GM21717 (cell line): Measurements from ENCODE around the gene HK3.
"Not testable (repeated sequence)": the region's sequence is repeated elsewhere in the genome, so short reads cannot be mapped to it uniquely, and the experiment has no call there.

Source experiments
- ATAC-seq: cut with Tn5 transposase; IDR thresholded peaks from one replicate; pipeline ENCODE4 v1.9.1; 2021; ENCODE audit warnings: mild to moderate bottlenecking, moderate library complexity; ENCODE audit not compliant: unreplicated experiment

HK3 gene

DNA sequence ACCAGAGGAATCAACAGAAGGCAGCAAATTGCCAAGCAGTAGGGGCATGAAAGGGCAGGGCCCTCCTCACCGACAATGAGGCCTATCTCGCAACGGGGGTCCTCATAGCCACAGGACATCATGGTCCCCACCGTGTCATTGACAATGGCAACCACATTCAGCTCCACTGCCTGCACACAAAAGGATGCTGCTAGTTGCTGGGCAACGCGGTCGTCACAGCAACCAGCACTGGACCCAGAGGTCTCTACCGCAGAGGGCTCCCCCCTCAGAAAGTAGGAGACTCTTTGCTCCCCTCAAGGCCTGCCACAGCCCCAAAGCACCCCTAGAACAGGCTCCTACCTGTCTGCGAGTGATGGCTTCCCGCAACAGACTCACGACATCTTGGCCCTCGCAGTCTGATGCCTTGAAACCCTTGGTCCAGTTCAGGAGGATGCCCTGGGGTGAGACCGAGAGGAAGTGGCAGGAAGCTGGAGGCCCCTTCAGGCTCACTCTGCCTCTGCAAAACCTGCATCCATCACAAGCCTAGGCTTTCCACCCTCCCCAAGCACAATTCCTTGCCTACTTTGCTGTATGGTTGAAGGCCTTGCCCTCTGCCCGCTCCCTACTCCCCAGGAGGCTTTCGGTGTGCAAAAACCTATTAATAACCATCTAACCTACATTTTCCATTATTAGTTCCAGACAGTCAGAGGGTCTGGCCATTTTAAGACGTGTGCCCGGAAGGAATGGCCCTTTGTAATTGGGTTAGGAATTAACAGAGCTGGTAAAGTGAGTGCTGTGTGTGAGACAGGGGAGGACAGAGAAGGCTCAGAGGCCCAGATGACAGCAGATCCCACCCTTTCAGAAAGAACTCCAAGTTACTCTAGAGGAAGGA, 15.2 kb downstream of the HK3 start:
- no peak for ATAC-seq

DNA sequence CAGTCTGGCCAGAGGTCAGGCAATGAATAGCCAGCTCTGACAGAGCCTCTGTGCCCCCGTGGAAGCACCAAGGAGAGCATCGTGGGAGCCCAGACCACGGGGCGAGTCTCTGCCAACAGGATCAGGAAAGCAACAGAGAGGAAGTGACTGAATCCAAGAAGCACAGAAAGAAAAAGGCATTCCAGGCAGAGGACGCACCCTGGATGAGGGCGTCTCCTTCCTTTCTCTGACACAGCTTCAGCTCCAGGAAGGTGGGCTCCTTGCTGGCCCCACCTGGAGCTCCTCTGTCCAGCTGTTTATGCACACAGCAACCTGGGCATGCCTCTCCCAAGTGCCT, 16.6 kb downstream of the HK3 start:
- no peak for ATAC-seq

DNA sequence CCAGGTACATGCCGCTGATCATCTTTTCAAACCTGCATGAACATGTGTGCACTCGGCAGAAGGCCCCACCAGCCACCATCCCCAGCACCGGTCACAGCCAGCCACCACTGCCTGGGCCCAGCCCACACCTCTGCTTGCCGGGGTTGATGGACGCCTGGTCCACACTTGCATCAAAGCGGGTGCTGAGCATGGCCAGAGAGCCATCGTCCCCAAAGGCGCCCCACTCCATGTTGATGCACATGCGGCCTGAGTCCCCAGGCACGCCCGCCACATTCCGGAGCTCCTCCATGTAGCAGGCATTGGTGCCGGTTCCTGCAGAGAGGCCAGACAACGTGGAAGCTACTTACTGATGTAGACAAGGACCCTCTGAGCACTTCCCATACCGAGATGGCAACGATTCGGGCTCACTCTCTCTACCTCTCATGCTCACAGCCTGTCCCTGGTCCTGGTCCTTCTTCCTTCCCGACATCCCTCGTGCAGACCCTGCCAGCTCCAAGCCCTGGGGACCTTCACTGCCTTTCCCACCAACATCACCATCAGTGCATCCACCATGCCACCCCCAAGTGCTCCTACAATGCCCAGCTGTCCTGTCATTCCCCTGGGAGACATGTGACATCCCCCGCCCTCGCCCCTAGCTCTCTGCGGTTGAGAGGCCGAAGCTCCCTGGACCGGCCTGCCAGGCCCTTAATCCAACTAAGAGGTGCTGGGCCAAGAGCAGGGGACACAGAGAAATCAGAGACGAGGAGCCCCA, 17.2 kb downstream of the HK3 start:
- no peak for ATAC-seq

DNA sequence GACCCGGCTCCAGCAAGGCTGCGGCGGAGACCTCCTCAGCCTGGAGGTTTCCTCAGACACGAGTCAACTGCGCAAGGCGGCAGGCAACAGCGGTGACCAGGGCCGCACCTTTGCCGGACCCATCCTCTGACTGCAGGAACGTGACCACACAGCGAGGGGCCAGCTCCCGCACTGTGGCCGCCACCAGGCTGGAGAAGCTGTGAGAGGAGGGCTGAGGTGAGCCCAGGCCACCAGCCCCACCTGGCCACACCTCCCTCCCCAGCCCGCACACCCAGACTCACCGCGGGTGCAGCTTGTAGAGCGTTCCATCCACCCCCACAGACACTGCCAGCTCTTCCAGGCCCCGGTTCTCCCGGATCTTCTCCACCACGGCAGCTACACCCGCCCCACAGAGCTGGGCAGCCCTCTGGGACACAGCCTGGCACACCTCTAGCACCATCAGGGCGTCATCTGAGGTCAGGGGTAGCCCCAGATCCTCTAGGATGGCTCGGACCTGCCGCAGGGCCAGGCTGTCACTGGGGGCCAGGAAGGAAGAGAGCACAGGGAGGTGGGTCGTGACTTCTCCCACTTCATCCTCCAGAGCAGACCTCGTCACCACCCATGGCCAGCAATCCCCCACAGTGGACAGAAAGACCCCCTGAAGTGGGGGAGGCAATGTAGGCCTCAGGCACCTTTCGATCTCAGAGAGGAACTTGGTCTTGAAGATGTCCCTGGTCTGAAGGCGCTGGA, 18.0 kb downstream of the HK3 start:
- no peak for ATAC-seq

DNA sequence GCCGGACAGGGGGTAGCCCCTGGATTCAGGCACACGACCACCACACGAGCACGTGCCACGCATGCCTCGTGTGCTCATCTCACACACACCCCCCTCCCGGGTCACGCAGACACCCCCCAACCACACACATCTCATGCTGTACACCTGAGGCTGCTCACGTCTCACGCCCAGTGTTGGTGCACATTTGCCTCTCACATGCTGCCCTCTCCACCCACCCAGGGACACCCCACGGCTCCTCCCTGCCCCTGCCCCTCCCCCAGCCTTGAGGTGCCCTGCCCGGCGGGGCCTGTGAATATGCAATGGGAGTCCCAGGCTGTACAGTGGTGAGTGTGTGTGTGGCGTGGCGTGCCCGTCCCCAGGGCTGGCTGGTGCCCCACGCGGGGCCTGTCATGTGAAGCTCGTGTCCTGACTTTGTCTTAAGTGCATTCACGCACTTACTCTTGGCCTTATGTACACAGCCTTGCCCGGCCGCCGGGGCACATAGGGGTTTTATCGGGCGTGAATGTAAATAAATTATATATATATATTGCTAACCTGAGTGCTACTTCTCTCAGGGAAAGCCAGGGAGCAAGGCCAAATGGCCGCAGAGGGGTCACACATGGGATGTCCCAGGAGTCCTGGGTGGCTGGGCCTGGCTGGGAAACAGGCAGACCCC, 18.7 kb downstream of the HK3 start:
- ATAC-seq, result no peak

- ATAC-seq, result no peak
Measured at GRCh38 chr5:176879663-176880361, 19.3 kb downstream of the HK3 start.

DNA sequence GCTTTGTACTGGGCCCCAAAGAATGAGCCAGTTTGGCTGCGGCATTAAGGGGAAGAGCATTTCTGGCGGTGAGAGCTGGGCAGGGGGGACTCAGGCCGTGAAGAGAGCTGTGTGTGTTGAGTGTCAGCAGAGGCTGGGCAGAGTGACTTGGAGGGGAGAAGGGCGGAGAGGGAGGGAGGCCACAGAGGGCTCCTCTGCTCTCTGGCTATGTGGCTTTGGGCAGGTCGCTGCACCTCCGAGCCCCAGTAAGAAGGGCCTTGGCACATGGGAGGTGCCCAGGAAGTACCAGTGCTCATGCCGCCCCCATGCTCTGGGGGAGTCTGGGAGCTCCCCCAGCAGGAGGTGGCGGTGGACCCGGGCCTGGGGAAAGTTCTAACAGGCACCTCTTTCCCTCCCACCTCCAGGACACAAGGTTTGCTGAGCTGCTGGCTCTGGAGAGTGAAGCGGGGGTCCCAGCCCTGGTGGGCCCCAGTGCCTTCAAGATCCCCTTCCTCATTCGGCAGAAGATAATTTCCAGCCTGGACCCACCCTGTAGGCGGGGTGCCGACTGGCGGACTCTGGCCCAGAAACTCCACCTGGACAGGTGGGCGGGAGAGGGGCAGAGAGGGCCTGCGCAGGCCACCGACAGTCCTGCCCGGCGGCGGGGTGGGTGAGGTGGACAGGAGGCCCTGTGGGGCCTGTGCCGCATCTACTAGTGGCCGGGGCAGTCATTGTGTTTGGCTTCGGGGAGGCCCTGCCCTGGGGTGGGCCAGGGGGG, 20.1 kb downstream of the HK3 start:
- ATAC-seq, result no peak

- ATAC-seq, result no peak
Measured at GRCh38 chr5:176878463-176878862, 20.7 kb downstream of the HK3 start.

DNA sequence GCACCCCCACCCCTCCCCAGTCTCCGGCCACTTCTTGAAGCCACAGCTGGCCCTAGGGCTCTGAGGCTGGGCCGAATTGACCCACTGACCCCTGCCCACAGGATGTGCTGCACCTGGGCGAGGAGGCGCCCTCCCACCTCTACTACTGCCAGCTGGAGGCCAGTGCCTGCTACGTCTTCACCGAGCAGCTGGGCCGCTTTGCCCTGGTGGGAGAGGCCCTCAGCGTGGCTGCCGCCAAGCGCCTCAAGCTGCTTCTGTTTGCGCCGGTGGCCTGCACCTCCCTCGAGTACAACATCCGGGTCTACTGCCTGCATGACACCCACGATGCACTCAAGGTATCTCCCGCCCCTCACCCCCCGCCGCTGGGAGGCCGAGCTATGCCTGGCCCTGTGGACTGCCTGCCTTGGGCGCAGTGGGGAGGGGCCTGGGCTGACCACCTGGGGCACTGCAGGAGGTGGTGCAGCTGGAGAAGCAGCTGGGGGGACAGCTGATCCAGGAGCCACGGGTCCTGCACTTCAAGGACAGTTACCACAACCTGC, 21.3 kb downstream of the HK3 start:
- no peak for ATAC-seq

- no peak for ATAC-seq
Measured at GRCh38 chr5:176876506-176877431, 22.4 kb downstream of the HK3 start.

- ATAC-seq, result no peak
Measured at GRCh38 chr5:176875783-176876505, 23.2 kb downstream of the HK3 start.

DNA sequence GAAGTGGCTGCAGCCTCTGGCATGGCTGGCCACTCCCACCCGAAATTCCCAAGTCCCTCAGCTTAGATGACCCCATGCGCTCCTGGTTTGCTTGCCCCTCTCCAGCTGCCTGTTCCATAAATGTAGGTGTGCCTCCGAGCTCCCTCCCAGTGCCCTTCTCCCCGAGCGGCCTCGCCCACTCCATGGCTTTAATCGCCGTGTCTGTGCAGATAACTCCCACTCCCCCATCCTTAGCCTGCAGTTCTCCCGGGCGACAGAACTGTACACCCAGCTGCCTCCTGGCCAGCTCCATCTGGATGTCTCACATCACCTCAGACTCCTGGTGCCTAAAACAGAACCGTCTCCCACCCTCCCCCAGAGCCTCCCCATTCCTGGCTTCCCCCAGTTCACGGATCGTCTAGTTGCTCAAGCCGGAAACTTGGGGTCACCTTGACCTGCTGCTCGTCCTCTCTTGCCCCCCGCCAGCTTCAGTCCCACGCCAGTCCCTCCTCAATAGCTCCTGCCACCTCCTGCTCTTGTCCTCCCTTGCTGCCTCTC, 24.1 kb downstream of the HK3 start:
- no peak for ATAC-seq

GRCh38 chr5:176874198-176874780, 24.9 kb downstream of the HK3 start:
- ATAC-seq, result no peak

DNA sequence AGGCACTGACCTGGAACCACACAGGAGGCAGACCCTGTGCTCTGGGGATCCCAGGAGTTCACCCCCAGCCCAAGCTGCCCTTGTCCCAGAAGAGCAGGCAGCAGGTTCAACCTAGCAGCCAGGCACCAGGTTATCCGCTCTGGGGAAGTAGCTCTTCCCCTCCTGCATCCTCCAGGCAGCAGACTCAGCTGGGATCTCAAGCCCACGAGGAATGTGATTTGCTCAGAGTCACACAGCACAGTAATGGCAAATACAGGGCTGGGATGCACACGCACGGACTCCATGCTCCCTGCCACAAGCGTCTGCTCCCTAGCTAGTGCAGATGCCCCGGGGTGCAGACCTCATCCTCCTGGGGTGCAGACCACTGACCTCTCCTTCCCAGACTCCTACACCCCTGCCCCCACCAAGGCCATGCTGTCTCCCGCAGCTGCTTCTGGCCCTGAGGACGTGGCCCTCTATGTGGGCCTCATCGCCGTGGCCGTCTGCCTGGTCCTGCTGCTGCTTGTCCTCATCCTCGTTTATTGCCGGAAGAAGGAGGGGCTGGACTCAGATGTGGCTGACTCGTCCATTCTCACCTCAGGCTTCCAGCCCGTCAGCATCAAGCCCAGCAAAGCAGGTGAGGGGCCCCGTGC, 25.5 kb downstream of the HK3 start:
- ATAC-seq, result no peak

DNA sequence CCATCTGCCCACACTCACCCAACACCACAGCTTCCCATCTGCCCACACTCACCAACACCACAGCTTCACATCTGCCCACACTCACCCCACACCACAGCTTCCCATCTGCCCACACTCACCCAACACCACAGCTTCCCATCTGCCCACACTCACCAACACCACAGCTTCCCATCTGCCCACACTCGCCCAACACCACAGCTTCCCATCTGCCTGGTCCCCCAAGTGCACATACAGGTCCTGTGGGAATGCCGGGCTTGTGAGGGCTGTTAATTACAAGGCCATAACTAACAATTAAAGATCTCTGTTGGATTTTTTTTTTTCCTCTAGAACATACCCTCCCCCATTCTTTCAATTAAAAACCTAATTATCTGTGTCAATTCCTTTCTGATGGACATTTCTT, 26.1 kb downstream of the HK3 start:
- not testable (repeated sequence) for ATAC-seq

DNA sequence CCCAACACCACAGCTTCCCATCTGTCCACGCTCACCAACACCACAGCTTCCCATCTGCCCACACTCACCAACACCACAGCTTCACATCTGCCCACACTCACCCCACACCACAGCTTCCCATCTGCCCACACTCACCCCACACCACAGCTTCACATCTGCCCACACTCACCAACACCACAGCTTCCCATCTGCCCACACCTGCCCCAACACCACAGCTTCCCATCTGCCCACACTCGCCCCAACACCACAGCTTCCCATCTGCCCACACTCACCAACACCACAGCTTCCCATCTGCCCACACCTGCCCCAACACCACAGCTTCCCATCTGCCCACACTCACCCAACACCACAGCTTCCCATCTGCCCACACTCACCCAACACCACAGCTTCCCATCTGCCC, 26.6 kb downstream of the HK3 start:
- not testable (repeated sequence) for ATAC-seq

GRCh38 chr5:176870644-176871043, 28.5 kb downstream of the HK3 start:
- ATAC-seq, result not testable (repeated sequence)
